K562 (cell line): ENCODE data around the gene CMPK1. TPM values are rescaled to one million over a fixed set of nuclear protein-coding genes. Genes with fewer than 3 reads are reported as not detected.

ENCODE experiments used
- ATAC-seq: fragments of 200-7000 bp; cut with Tn5 transposase; 3 replicates; pipeline ENCODE4 v1.9.1; 2020; ENCODE audit warnings: moderate library complexity
- BruUV-seq: library from RNA; stranded (reverse); fragments of 400-500 nt; replicated peaks from 2 replicates; lab custom pipeline; 2021; lab: Mats Ljungman, UMichigan
- CTCF ChIA-PET: fragments of 300-600 bp; formaldehyde crosslinking; extraction: SDS; loops from one replicate; lab custom pipeline; 2021; ENCODE audit warnings: low intra/inter-chr PET ratio; lab: Yijun Ruan, JAX
- POLR2A ChIA-PET: fragments of 300-600, 350-650 bp; sonication (Branson Sonifier 250); formaldehyde crosslinking; extraction: SDS; loops from one replicate; lab custom pipeline; 2021; ENCODE audit warnings: antibody characterized with exemption, inconsistent platforms; lab: Yijun Ruan, JAX
- DNase-seq, 4 experiments: peaks; one replicate each; pipeline versions ENCODE4 v3.0.0 to v3.0.0-alpha.2; 2011 to 2018; ENCODE audit warnings: low spot score in 3 of 4, mixed read lengths in 3 of 4; ENCODE audit errors: extremely low read depth in 1 of 4
- FAIRE-seq: peaks from 2 replicates; lab custom pipeline; 2011; peaks lifted over from hg19 to GRCh38; lab: Jason Lieb, UNC
- H2AFZ ChIP-seq: 2 replicates; pipeline ENCODE4 v1.6.0; 2011; ENCODE audit warnings: low read depth, low read length, control low read depth, inconsistent platforms
- H3K27ac ChIP-seq: fragments of 200-600 bp; 3 replicates; pipeline ENCODE4 v1.8.0; 2011; ENCODE audit warnings: low read depth, mild to moderate bottlenecking, control low read depth, inconsistent platforms, low read length, moderate library complexity, mixed read lengths; ENCODE audit errors: extremely low read depth
- H3K27me3 ChIP-seq, 2 experiments: fragments of 300-600 bp in 1 of 2; 2 replicates in 1 of 2; 3 replicates in 1 of 2; pipeline versions ENCODE4 v1.6.0 to v1.8.0; 2011; ENCODE audit warnings: inconsistent platforms in 2 of 2, low read length in 2 of 2, mild to moderate bottlenecking in 1 of 2, mixed read lengths in 1 of 2, moderate library complexity in 1 of 2; ENCODE audit not compliant: control insufficient read depth in 2 of 2, insufficient read depth in 2 of 2
- H3K36me3 ChIP-seq: fragments of 300-600 bp; 3 replicates; pipeline ENCODE4 v1.8.0; 2011; ENCODE audit warnings: mild to moderate bottlenecking, low read length, inconsistent platforms; ENCODE audit not compliant: control insufficient read depth, insufficient read depth
- H3K4me1 ChIP-seq, 2 experiments: fragments of 200-600 bp in 1 of 2; replicated peaks in 1 of 2; 2 replicates in 1 of 2; 3 replicates in 1 of 2; pipeline versions ENCODE4 v1.5.1 to v1.8.0; 2011; ENCODE audit warnings: inconsistent platforms in 2 of 2, low read length in 2 of 2, mild to moderate bottlenecking in 1 of 2, mixed read lengths in 1 of 2, moderate library complexity in 1 of 2; ENCODE audit not compliant: control insufficient read depth in 2 of 2, insufficient read depth in 2 of 2
- H3K4me2 ChIP-seq: 2 replicates; pipeline ENCODE4 v1.6.1; 2011; ENCODE audit warnings: low read length, control low read depth, inconsistent platforms, mixed read lengths; ENCODE audit not compliant: insufficient read depth
- H3K4me3 ChIP-seq: fragments of 200-600 bp; sonication (generic), shearing (Covaris generic); 2 replicates; pipeline ENCODE4 v1.5.1; 2016; ENCODE audit warnings: control low read depth, inconsistent platforms
- H3K79me2 ChIP-seq: fragments of 200-600 bp; 3 replicates; pipeline ENCODE4 v1.8.0; 2011; ENCODE audit warnings: low read length, inconsistent platforms; ENCODE audit not compliant: control insufficient read depth, insufficient read depth
- H3K9ac ChIP-seq, 2 experiments: 2 replicates each; pipeline versions ENCODE4 v1.6.0 to v1.6.1; 2011; ENCODE audit warnings: low read depth in 2 of 2, low read length in 2 of 2, control low read depth in 1 of 2, inconsistent platforms in 1 of 2, mild to moderate bottlenecking in 1 of 2, mixed read lengths in 1 of 2; ENCODE audit not compliant: insufficient read depth in 1 of 2
- H3K9me1 ChIP-seq: one replicate; pipeline ENCODE4 v1.6.0; 2011; ENCODE audit warnings: inconsistent platforms, mild to moderate bottlenecking, low read length, moderate library complexity; ENCODE audit not compliant: control insufficient read depth, insufficient read depth
- H3K9me3 ChIP-seq: replicated peaks from 2 replicates; pipeline ENCODE4 v1.5.1; 2011; ENCODE audit warnings: low read depth, low read length, inconsistent platforms; ENCODE audit not compliant: control insufficient read depth, insufficient read depth
- H4K20me1 ChIP-seq: replicated peaks from 2 replicates; pipeline ENCODE4 v1.6.1; 2011; ENCODE audit warnings: low read length, inconsistent platforms, mixed read lengths; ENCODE audit not compliant: control insufficient read depth, insufficient read depth
- ELF4 ChIP-seq: fragments of 450-650 bp; formaldehyde crosslinking; IDR thresholded peaks from 2 replicates; pipeline ENCODE4 v1.4.0; 2022; ENCODE audit warnings: missing genetic modification characterization
- HLTF ChIP-seq: fragments of 450-650 bp; IDR thresholded peaks from 2 replicates; pipeline ENCODE4 v1.6.1; 2016
- MCM7 ChIP-seq, 2 experiments: fragments of 450-650 bp; IDR thresholded peaks; 2 replicates each; pipeline ENCODE4 v1.6.1; 2016 to 2018
- NFYB ChIP-seq: IDR thresholded peaks from 2 replicates; pipeline ENCODE4 v1.6.1; 2011; ENCODE audit warnings: mild to moderate bottlenecking, moderate library complexity; ENCODE audit not compliant: insufficient read length; ENCODE audit errors: extremely low read depth
- WHSC1 ChIP-seq: IDR thresholded peaks from one replicate; pipeline ENCODE4 v1.6.1; 2012; ENCODE audit warnings: low read length, control low read depth, inconsistent platforms
- ZNF134 ChIP-seq: fragments of 250-450 bp; sonication (Bioruptor Pico); conservative IDR thresholded peaks from 2 replicates; pipeline ENCODE4 v1.4.0; 2020
- ZNF586 ChIP-seq: fragments of 450-650 bp; formaldehyde crosslinking; conservative IDR thresholded peaks from 2 replicates; pipeline ENCODE4 v1.4.0; 2020; ENCODE audit warnings: mild to moderate bottlenecking, moderate library complexity
- WGBS: fragments of 100-300 bp; shearing (Covaris generic); methylation state at CpG from one replicate; pipeline ENCODE4 v1.1.6; 2016; ENCODE audit warnings: low coverage, mixed read lengths; ENCODE audit not compliant: insufficient coverage; ENCODE audit errors: missing lambda C conversion rate; 5-methylcytosine and 5-hydroxymethylcytosine counted together
- in situ Hi-C: fragments of 300-500 bp; cut with MboI; formaldehyde crosslinking; loops from 4 replicates; pipeline ENCODE4 v1.15.0; 2018; ENCODE audit warnings: inconsistent platforms, mixed read lengths
- intact Hi-C: fragments of 100-400 bp; cut with micrococcal nuclease; formaldehyde crosslinking; loops from 2 replicates; pipeline ENCODE4 v1.14.2; 2022
- polyA plus RNA-seq, 8 experiments: library from polyadenylated mRNA; depleted of rRNA in 4 of 8; stranded (reverse) in 5 of 8; unstranded in 3 of 8; fragments of >200 nt; fragmentation: Nextera tagmentation in 2 of 8; fragmentation: Illumina TruSeq in 1 of 8; extraction: Ambion mirVana in 2 of 8; extraction: Trizol in 1 of 8; gene quantifications; 2 replicates each; pipeline versions ENCODE4 v1.2.1 to v1.2.3, GENCODE V29; 2011 to 2014; ENCODE audit warnings: inconsistent platforms in 1 of 8, missing spikeins in 1 of 8
- total RNA-seq, 7 experiments: library from RNA; depleted of rRNA in 6 of 7; stranded (reverse); fragments of >200 nt in 6 of 7; fragmentation: Illumina TruSeq in 2 of 7; extraction: Trizol in 2 of 7; gene quantifications; 2 replicates each; pipeline versions ENCODE4 v1.2.1 to v1.2.3, GENCODE V29; 2011 to 2021; ENCODE audit warnings: low replicate concordance in 1 of 7
- TF ChIP-seq, protein P1 (sequence below): fragments of 250-450 bp; sonication (Bioruptor Pico); IDR thresholded peaks from 2 replicates; pipeline ENCODE4 v1.5.1; 2021; ENCODE audit warnings: mild to moderate bottlenecking
- TF ChIP-seq, protein P2 (sequence below), 2 experiments: fragments of 450-650 bp in 1 of 2; IDR thresholded peaks; 2 replicates each; pipeline ENCODE4 v1.6.1; 2011 to 2017; ENCODE audit warnings: low read depth in 2 of 2, antibody characterized with exemption in 1 of 2, borderline replicate concordance in 1 of 2, low read length in 1 of 2, mild to moderate bottlenecking in 1 of 2, mixed read lengths in 1 of 2; ENCODE audit not compliant: control insufficient read depth in 1 of 2
- TF ChIP-seq, protein P3 (sequence below): fragments of 450-650 bp; formaldehyde crosslinking; IDR thresholded peaks from 2 replicates; pipeline ENCODE4 v1.4.0; 2020; ENCODE audit warnings: mild to moderate bottlenecking
- TF ChIP-seq, protein P4 (sequence below): fragments of 150-350 bp; IDR thresholded peaks from 2 replicates; pipeline ENCODE4 v1.6.1; 2014; ENCODE audit warnings: low read depth, mild to moderate bottlenecking, low read length, borderline replicate concordance

CMPK1 gene
- total and polyA plus RNA-seq, 9 of the 15 experiments (the other 6 are each of a cell fraction or from before 2014, with no cell fraction given) = 54.5 to 197 (median 116) TPM

DNA sequence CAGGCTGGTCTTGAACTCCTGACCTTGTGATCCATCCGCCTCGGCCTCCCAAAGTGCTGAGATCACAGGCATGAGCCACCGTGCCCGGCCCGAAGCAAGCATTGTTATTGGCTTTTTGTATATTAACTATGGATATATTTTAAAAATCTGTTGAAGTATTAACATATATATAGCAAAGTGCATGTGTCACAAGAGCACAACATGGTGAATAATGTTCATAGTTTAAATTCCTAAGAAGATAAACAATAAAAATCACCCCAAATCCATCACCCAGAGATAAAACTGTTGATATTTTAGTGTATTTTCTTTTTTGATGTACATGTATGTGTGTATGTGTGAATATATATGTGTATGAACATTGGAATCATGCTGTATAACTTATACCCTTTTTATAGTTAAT is 73.4 kb downstream of the CMPK1 start:
- Histone ChIP-seq H4K20me1 (no peaks in the 10 kb centered on the region), H3K4me2 (no peak overlapping the region), H3K9me3 (no peaks in the 10 kb centered on the region), H3K79me2 (no peaks in the 10 kb centered on the region), H2AFZ (no peak overlapping the region), H3K9ac (no peak overlapping the region), H3K4me1 (no peaks in the 10 kb centered on the region), H3K27ac (no peak overlapping the region), H3K9me1 (no peaks in the 10 kb centered on the region), H3K27me3 (peaks cover 69 to 76% of the 10 kb centered on the region in 2 experiments), H3K36me3 (no peaks in the 10 kb centered on the region), H3K4me3 (no peak overlapping the region)
- BruUV-seq = no TSS peak
- intact Hi-C loops (no loop called here), in situ Hi-C loops (no loop called here)
- FAIRE-seq (no peak), DNase-seq (no peak), ATAC-seq (no peak)
- ChIA-PET CTCF (no interaction called here), POLR2A (interaction anchor here (0.7 kb wide), 1 partner anchor 13 kb away, joined by 3 read pairs; no protein-coding TSS in a partner anchor)
- 11% methylated on average over 5 of the region's 5 CpGs for WGBS
- no peak for TF ChIP-seq NFYB
- TF ChIP-seq ZNF586 = no peak
- no peak for TF ChIP-seq MCM7 (IDR thresholded peaks at IDR 0.05)
- TF ChIP-seq, protein P1, sequence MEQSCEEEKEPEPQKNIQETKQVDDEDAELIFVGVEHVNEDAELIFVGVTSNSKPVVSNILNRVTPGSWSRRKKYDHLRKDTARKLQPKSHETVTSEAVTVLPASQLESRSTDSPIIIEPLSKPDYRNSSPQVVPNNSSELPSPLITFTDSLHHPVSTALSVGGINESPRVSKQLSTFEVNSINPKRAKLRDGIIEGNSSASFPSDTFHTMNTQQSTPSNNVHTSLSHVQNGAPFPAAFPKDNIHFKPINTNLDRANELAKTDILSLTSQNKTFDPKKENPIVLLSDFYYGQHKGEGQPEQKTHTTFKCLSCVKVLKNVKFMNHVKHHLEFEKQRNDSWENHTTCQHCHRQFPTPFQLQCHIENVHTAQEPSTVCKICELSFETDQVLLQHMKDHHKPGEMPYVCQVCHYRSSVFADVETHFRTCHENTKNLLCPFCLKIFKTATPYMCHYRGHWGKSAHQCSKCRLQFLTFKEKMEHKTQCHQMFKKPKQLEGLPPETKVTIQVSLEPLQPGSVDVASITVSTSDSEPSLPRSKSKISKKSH (CRISPR knock-in tag) = no peak
- TF ChIP-seq, protein P2, sequence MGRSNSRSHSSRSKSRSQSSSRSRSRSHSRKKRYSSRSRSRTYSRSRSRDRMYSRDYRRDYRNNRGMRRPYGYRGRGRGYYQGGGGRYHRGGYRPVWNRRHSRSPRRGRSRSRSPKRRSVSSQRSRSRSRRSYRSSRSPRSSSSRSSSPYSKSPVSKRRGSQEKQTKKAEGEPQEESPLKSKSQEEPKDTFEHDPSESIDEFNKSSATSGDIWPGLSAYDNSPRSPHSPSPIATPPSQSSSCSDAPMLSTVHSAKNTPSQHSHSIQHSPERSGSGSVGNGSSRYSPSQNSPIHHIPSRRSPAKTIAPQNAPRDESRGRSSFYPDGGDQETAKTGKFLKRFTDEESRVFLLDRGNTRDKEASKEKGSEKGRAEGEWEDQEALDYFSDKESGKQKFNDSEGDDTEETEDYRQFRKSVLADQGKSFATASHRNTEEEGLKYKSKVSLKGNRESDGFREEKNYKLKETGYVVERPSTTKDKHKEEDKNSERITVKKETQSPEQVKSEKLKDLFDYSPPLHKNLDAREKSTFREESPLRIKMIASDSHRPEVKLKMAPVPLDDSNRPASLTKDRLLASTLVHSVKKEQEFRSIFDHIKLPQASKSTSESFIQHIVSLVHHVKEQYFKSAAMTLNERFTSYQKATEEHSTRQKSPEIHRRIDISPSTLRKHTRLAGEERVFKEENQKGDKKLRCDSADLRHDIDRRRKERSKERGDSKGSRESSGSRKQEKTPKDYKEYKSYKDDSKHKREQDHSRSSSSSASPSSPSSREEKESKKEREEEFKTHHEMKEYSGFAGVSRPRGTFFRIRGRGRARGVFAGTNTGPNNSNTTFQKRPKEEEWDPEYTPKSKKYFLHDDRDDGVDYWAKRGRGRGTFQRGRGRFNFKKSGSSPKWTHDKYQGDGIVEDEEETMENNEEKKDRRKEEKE (IDR thresholded peaks at IDR 0.05; ENCODE audit: borderline replicate concordance in 1 of 2, control insufficient read depth in 1 of 2, low read depth in 2 of 2, low read length in 1 of 2) = no peak
- TF ChIP-seq, protein P3, sequence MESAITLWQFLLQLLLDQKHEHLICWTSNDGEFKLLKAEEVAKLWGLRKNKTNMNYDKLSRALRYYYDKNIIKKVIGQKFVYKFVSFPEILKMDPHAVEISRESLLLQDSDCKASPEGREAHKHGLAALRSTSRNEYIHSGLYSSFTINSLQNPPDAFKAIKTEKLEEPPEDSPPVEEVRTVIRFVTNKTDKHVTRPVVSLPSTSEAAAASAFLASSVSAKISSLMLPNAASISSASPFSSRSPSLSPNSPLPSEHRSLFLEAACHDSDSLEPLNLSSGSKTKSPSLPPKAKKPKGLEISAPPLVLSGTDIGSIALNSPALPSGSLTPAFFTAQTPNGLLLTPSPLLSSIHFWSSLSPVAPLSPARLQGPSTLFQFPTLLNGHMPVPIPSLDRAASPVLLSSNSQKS (CRISPR knock-in tag) = no peak
- no peak for TF ChIP-seq ELF4 (CRISPR knock-in tag)
- no peak for TF ChIP-seq WHSC1
- no peak for TF ChIP-seq ZNF134
- TF ChIP-seq, protein P4, sequence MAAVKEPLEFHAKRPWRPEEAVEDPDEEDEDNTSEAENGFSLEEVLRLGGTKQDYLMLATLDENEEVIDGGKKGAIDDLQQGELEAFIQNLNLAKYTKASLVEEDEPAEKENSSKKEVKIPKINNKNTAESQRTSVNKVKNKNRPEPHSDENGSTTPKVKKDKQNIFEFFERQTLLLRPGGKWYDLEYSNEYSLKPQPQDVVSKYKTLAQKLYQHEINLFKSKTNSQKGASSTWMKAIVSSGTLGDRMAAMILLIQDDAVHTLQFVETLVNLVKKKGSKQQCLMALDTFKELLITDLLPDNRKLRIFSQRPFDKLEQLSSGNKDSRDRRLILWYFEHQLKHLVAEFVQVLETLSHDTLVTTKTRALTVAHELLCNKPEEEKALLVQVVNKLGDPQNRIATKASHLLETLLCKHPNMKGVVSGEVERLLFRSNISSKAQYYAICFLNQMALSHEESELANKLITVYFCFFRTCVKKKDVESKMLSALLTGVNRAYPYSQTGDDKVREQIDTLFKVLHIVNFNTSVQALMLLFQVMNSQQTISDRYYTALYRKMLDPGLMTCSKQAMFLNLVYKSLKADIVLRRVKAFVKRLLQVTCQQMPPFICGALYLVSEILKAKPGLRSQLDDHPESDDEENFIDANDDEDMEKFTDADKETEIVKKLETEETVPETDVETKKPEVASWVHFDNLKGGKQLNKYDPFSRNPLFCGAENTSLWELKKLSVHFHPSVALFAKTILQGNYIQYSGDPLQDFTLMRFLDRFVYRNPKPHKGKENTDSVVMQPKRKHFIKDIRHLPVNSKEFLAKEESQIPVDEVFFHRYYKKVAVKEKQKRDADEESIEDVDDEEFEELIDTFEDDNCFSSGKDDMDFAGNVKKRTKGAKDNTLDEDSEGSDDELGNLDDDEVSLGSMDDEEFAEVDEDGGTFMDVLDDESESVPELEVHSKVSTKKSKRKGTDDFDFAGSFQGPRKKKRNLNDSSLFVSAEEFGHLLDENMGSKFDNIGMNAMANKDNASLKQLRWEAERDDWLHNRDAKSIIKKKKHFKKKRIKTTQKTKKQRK = no peak
- no peak for TF ChIP-seq HLTF
